Endodermal cell (in vitro differentiated cells): Measurements from ENCODE around the gene FBRSL1. TPM values are rescaled to one million over a fixed set of nuclear protein-coding genes. Genes with fewer than 3 reads are reported as not detected.

Source experiments
- DNase-seq: peaks from one replicate; pipeline ENCODE4 v3.0.0-alpha.2; 2017
- H3K27ac ChIP-seq: 2 replicates; pipeline ENCODE4 v1.5.1; 2013; ENCODE audit warnings: mild to moderate bottlenecking, low read depth, low read length, moderate library complexity
- H3K27me3 ChIP-seq: 2 replicates; pipeline ENCODE4 v1.6.1; 2013; ENCODE audit warnings: mild to moderate bottlenecking, low read length, moderate library complexity; ENCODE audit not compliant: insufficient read depth, control insufficient read depth, poor library complexity, severe bottlenecking
- H3K36me3 ChIP-seq: 2 replicates; pipeline ENCODE4 v1.7.0; 2013; ENCODE audit warnings: mild to moderate bottlenecking, low read length, moderate library complexity; ENCODE audit not compliant: control insufficient read depth, insufficient read depth
- H3K4me1 ChIP-seq: one replicate; pipeline ENCODE4 v1.7.0; 2013; ENCODE audit warnings: low read length; ENCODE audit not compliant: control insufficient read depth, insufficient read depth
- H3K4me3 ChIP-seq: 2 replicates; pipeline ENCODE4 v1.5.1; 2013; ENCODE audit warnings: mild to moderate bottlenecking, low read length, moderate library complexity
- H3K9ac ChIP-seq: 2 replicates; pipeline ENCODE4 v1.6.1; 2013; ENCODE audit warnings: mild to moderate bottlenecking, low read length, moderate library complexity; ENCODE audit not compliant: poor library complexity, severe bottlenecking; ENCODE audit errors: extremely low read depth
- H3K9me3 ChIP-seq: 2 replicates; pipeline ENCODE4 v1.6.1; 2013; ENCODE audit warnings: mild to moderate bottlenecking, low read length, moderate library complexity; ENCODE audit not compliant: control insufficient read depth
- H3K27ac Mint-ChIP-seq: 2 replicates; pipeline ENCODE4 v1.8.0; 2020; ENCODE audit warnings: mixed read lengths
- H3K27me3 Mint-ChIP-seq: 2 replicates; pipeline ENCODE4 v1.8.0; 2021; ENCODE audit warnings: mild to moderate bottlenecking, mixed read lengths; ENCODE audit not compliant: insufficient read depth
- H3K36me3 Mint-ChIP-seq: 2 replicates; pipeline ENCODE4 v1.8.0; 2020; ENCODE audit warnings: low read depth, mixed read lengths
- H3K4me1 Mint-ChIP-seq: 2 replicates; pipeline ENCODE4 v1.8.0; 2020; ENCODE audit warnings: mixed read lengths
- H3K4me3 Mint-ChIP-seq: 2 replicates; pipeline ENCODE4 v1.8.0; 2020; ENCODE audit warnings: mild to moderate bottlenecking, moderate library complexity, mixed read lengths
- H3K9me3 Mint-ChIP-seq: 2 replicates; pipeline ENCODE4 v1.8.0; 2020; ENCODE audit warnings: mild to moderate bottlenecking, mixed read lengths
- WGBS, 2 experiments: methylation state at CpG; one replicate each; pipeline versions ENCODE4 v1.1.5 to v1.1.7; 2013; ENCODE audit warnings: missing lambda C conversion rate in 2 of 2, mixed read lengths in 1 of 2; ENCODE audit not compliant: insufficient coverage in 1 of 2, insufficient read length in 1 of 2; 5-methylcytosine and 5-hydroxymethylcytosine counted together
- total RNA-seq, 2 donors: library from RNA; stranded (reverse); fragmentation: NEBNext Ultra II Directional in 1 of 2; extraction: Animal tissue kit (Norgen Biotek cat#: 25700) in 1 of 2; gene quantifications; 2 replicates in 1 of 2; 3 replicates in 1 of 2; pipeline ENCODE4 v1.2.1, GENCODE V29; 2021
- TF ChIP-seq, protein P1 (sequence below): fragments of 200-600 bp; sonication (generic); conservative IDR thresholded peaks from 2 replicates; pipeline ENCODE4 v1.5.0; 2021; ENCODE audit warnings: antibody characterized with exemption, mild to moderate bottlenecking

Gene FBRSL1
- total RNA-seq, 2 donors from 2014 or later = 74.9 to 92.3 TPM

- Mint-ChIP-seq H3K4me3 (no peak overlapping the region), H3K27me3 (peaks cover 82% of the 10 kb centered on the region), H3K27ac (no peak overlapping the region), H3K9me3 (peaks cover 9% of the 10 kb centered on the region), H3K36me3 (no peaks in the 10 kb centered on the region), H3K4me1 (no peaks in the 10 kb centered on the region)
- 88 to 89% methylated on average over 1 to 9 of the region's 9 CpGs for WGBS, 2 experiments
- Histone ChIP-seq H3K27ac (no peak overlapping the region), H3K4me1 (no peaks in the 10 kb centered on the region), H3K9ac (no peak overlapping the region), H3K36me3 (no peaks in the 10 kb centered on the region), H3K9me3 (peaks cover 9% of the 10 kb centered on the region), H3K4me3 (no peak overlapping the region), H3K27me3 (peaks cover 48% of the 10 kb centered on the region)
- no peak for DNase-seq
- TF ChIP-seq, protein P1, sequence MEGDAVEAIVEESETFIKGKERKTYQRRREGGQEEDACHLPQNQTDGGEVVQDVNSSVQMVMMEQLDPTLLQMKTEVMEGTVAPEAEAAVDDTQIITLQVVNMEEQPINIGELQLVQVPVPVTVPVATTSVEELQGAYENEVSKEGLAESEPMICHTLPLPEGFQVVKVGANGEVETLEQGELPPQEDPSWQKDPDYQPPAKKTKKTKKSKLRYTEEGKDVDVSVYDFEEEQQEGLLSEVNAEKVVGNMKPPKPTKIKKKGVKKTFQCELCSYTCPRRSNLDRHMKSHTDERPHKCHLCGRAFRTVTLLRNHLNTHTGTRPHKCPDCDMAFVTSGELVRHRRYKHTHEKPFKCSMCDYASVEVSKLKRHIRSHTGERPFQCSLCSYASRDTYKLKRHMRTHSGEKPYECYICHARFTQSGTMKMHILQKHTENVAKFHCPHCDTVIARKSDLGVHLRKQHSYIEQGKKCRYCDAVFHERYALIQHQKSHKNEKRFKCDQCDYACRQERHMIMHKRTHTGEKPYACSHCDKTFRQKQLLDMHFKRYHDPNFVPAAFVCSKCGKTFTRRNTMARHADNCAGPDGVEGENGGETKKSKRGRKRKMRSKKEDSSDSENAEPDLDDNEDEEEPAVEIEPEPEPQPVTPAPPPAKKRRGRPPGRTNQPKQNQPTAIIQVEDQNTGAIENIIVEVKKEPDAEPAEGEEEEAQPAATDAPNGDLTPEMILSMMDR = no peak
Observed at GRCh38 chr12:132541200-132541599, 51.2 kb downstream of the FBRSL1 start.

- no peaks in the 10 kb centered on the region for H3K4me1 ChIP-seq
- peaks cover 52% of the 10 kb centered on the region for H3K27me3 ChIP-seq
- TF ChIP-seq, protein P1 = no peak
- H3K36me3 ChIP-seq = no peaks in the 10 kb centered on the region
- Mint-ChIP-seq H3K4me1 (no peaks in the 10 kb centered on the region), H3K27ac (no peak overlapping the region), H3K27me3 (peaks cover 77% of the 10 kb centered on the region), H3K9me3 (peaks cover 1% of the 10 kb centered on the region), H3K4me3 (no peak overlapping the region), H3K36me3 (no peaks in the 10 kb centered on the region)
- peak overlapping the region; percentile 96 for H3K27ac ChIP-seq
- H3K9ac ChIP-seq = no peak overlapping the region
- H3K4me3 ChIP-seq = no peak overlapping the region
- no peak for DNase-seq
- WGBS, 2 experiments = 89 to 92% methylated on average over 20 of the region's 20 CpGs
- H3K9me3 ChIP-seq = peaks cover under 1% of the 10 kb centered on the region
Observed at GRCh38 chr12:132541996-132542395, 52.0 kb downstream of the FBRSL1 start.

- no peak for DNase-seq
- Histone ChIP-seq H3K27me3 (peaks cover 52% of the 10 kb centered on the region), H3K4me1 (no peaks in the 10 kb centered on the region), H3K4me3 (no peak overlapping the region), H3K27ac (peak overlapping the region; percentile 96), H3K9ac (no peak overlapping the region), H3K9me3 (no peaks in the 10 kb centered on the region), H3K36me3 (no peaks in the 10 kb centered on the region)
- H3K36me3 Mint-ChIP-seq = no peaks in the 10 kb centered on the region
- no peak overlapping the region for H3K27ac Mint-ChIP-seq
- WGBS, 2 experiments = 90 to 91% methylated on average over 5 to 9 of the region's 9 CpGs
- H3K4me3 Mint-ChIP-seq = no peak overlapping the region
- TF ChIP-seq, protein P1 = no peak
- H3K4me1 Mint-ChIP-seq = no peaks in the 10 kb centered on the region
- H3K27me3 Mint-ChIP-seq = peaks cover 71% of the 10 kb centered on the region
- no peaks in the 10 kb centered on the region for H3K9me3 Mint-ChIP-seq
Observed at GRCh38 chr12:132542661-132543060, 52.7 kb downstream of the FBRSL1 start.
